ENCODE results near the gene LRIG2.
A peak's percentile ranks its signal among the peaks of the same experiment; 100 is the strongest.

The LRIG2 gene

DNA sequence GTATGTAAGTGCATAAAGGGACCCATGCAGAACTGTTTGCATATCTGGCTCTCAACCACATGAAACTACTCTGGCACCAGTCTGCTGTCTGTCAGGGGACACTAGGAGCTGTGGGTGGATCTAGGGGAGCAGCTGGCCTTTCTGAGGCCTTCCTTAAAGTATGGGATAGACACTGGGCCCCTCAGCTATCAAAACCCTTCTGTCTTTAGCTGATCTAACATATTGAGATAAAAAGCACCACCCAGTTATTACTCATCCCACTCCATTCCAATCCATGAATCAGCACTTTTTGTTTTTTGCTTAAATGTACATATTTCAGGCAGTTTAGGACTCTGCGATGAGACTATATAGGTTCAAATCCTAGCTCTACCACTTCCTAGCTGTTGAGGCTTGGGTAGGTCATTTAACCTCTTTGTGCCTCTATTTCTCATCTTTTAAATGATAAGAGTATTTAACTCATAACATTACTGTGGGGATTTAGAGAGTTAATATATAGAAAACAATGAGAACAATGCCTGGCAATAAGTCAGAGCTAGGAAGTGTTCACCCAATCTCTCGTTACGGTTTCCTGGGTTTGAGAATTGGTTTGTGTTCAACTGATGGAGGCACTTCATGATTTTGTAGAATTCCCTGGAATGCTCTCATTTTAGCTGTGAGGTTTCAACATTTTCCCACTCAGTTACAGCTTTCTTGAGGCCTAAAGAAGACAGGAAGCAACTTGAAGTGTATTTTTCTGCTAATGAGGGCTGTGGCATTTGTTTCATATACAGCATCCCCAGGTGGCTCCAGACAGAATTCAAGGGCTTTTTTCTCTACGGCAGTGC is 68.9 kb downstream of the LRIG2 start:
- Histone ChIP-seq H4K20me1 (ENCODE audit: insufficient read depth, low read length, poor library complexity, severe bottlenecking) (no peaks in the 10 kb centered on the region), H3K4me1 (ENCODE audit: insufficient read depth, low read length, poor library complexity, severe bottlenecking) (peaks cover 29% of the 10 kb centered on the region), H3K4me2 (ENCODE audit: low read depth, low read length, poor library complexity, severe bottlenecking) (no peak overlapping the region), H3K79me2 (ENCODE audit: insufficient read depth, low read length) (no peaks in the 10 kb centered on the region), H3K9me3 (ENCODE audit: insufficient read depth, low read depth, low read length) (no peaks in the 10 kb centered on the region), H2AFZ (ENCODE audit: low read length) (0 out of 2 replicates have a peak overlapping the region, but pooled peaks have one; percentile 41), H3K27me3 (ENCODE audit: insufficient read depth, low read length, poor library complexity, severe bottlenecking) (no peaks in the 10 kb centered on the region), H3K9me2 (replicated peaks; ENCODE audit: low read depth, low read length) (no peaks in the 10 kb centered on the region), H3K9ac (ENCODE audit: low read depth, low read length, poor library complexity, severe bottlenecking) (no peak overlapping the region), H3K36me3 (ENCODE audit: insufficient read depth, low read length) (no peaks in the 10 kb centered on the region), H3K4me3 (ENCODE audit: low read length, poor library complexity, severe bottlenecking) (no peak overlapping the region), H3F3A (ENCODE audit: low read depth) (no peaks in the 10 kb centered on the region)
- TF ChIP-seq, protein P1, sequence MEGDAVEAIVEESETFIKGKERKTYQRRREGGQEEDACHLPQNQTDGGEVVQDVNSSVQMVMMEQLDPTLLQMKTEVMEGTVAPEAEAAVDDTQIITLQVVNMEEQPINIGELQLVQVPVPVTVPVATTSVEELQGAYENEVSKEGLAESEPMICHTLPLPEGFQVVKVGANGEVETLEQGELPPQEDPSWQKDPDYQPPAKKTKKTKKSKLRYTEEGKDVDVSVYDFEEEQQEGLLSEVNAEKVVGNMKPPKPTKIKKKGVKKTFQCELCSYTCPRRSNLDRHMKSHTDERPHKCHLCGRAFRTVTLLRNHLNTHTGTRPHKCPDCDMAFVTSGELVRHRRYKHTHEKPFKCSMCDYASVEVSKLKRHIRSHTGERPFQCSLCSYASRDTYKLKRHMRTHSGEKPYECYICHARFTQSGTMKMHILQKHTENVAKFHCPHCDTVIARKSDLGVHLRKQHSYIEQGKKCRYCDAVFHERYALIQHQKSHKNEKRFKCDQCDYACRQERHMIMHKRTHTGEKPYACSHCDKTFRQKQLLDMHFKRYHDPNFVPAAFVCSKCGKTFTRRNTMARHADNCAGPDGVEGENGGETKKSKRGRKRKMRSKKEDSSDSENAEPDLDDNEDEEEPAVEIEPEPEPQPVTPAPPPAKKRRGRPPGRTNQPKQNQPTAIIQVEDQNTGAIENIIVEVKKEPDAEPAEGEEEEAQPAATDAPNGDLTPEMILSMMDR (conservative IDR thresholded peaks at IDR 0.05; ENCODE audit: low read length): no peak
- TF ChIP-seq EZH2phosphoT487 (IDR thresholded peaks at IDR 0.05; ENCODE audit: borderline replicate concordance): no peak

DNA sequence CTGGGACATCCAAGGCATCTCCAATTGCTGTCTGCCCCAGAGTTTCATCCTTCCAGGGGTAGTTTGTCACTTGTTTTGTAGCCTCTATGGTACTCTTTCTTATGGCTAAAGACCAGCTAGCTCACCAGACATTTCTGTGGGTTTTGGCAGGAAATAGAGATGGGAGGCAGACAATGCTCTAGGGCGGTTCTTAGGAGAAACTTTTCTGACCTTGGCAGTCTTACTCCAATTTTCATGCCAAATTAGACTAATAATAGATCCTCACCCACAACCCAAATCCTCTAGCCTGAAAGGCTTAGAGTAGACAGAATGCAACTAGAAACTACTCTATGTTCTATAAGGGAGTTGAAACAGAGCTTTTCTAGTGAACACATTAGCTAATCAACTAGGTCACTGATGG is 69.8 kb downstream of the LRIG2 start:
- TF ChIP-seq EZH2phosphoT487 (IDR thresholded peaks at IDR 0.05; ENCODE audit: borderline replicate concordance): no peak
- TF ChIP-seq, protein P1 (conservative IDR thresholded peaks at IDR 0.05; ENCODE audit: low read length): no peak
- no peaks in the 10 kb centered on the region for H3K27me3 ChIP-seq (ENCODE audit: insufficient read depth, low read length, poor library complexity, severe bottlenecking)

DNA sequence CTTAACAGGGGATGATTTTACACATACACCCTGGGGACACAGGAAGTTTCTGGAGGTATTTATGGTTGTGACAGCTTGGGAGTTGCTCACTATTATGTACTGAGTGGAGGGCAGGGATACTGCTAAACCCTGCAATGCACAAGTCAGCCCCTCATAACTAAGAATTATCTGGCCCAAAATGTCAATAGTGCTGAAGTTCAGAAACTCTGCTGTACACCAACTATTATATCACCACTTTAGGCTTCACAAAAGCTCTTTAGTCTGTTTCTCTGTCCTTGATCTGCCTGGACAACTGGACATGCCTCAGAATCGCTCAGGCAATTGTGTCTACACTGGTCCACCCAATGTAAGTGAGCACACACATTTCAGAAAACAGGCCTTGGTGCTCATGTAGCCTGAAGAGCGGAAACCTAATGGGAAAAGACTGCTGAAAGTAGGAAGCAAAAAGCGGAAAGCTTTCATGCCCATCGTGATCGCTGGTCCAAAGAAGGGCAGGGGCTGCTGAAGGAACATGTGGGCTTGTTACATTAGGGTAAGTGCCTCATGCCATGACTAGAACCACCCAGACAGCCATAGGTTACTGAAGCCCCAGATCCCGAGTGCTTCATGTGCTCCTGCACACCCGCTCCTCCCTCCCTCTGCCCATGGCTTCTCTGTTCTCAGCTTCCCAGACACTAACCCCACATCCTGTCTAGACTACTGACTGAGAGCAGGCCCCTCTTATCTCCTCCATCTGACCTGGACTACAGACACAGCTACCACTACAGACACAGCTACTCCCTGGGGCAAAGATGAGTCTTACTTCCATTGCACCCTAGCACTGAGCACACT is 73.5 kb downstream of the LRIG2 start:
- Histone ChIP-seq H4K20me1 (ENCODE audit: insufficient read depth, low read length, poor library complexity, severe bottlenecking) (no peaks in the 10 kb centered on the region), H3K27me3 (ENCODE audit: insufficient read depth, low read length, poor library complexity, severe bottlenecking) (no peaks in the 10 kb centered on the region), H2AFZ (ENCODE audit: low read length) (no peak overlapping the region), H3K9me3 (ENCODE audit: insufficient read depth, low read depth, low read length) (no peaks in the 10 kb centered on the region), H3F3A (ENCODE audit: low read depth) (no peaks in the 10 kb centered on the region), H3K9ac (ENCODE audit: low read depth, low read length, poor library complexity, severe bottlenecking) (no peak overlapping the region), H3K4me2 (ENCODE audit: low read depth, low read length, poor library complexity, severe bottlenecking) (peak overlapping the region; percentile 30), H3K4me3 (ENCODE audit: low read length, poor library complexity, severe bottlenecking) (no peak overlapping the region), H3K79me2 (ENCODE audit: insufficient read depth, low read length) (no peaks in the 10 kb centered on the region), H3K9me2 (replicated peaks; ENCODE audit: low read depth, low read length) (no peaks in the 10 kb centered on the region), H3K36me3 (ENCODE audit: insufficient read depth, low read length) (no peaks in the 10 kb centered on the region), H3K4me1 (ENCODE audit: insufficient read depth, low read length, poor library complexity, severe bottlenecking) (peaks cover 37% of the 10 kb centered on the region)
- TF ChIP-seq, protein P1 (conservative IDR thresholded peaks at IDR 0.05; ENCODE audit: low read length): no peak
- TF ChIP-seq EZH2phosphoT487 (IDR thresholded peaks at IDR 0.05; ENCODE audit: borderline replicate concordance): no peak

More for the DNA sequence above, 69.8 kb downstream of the LRIG2 start:
- no peak overlapping the region for H3K9ac ChIP-seq (ENCODE audit: low read depth, low read length, poor library complexity, severe bottlenecking)
- no peaks in the 10 kb centered on the region for H3K79me2 ChIP-seq (ENCODE audit: insufficient read depth, low read length)
- peak overlapping the region; percentile 28 for H3K4me2 ChIP-seq (ENCODE audit: low read depth, low read length, poor library complexity, severe bottlenecking)
- H3K9me2 ChIP-seq (replicated peaks; ENCODE audit: low read depth, low read length): no peaks in the 10 kb centered on the region
- no peak overlapping the region for H3K4me3 ChIP-seq (ENCODE audit: low read length, poor library complexity, severe bottlenecking)
- no peaks in the 10 kb centered on the region for H3K9me3 ChIP-seq (ENCODE audit: insufficient read depth, low read depth, low read length)
- H3F3A ChIP-seq (ENCODE audit: low read depth): no peaks in the 10 kb centered on the region
- H3K4me1 ChIP-seq (ENCODE audit: insufficient read depth, low read length, poor library complexity, severe bottlenecking): peaks cover 37% of the 10 kb centered on the region
- H4K20me1 ChIP-seq (ENCODE audit: insufficient read depth, low read length, poor library complexity, severe bottlenecking): no peaks in the 10 kb centered on the region
- no peaks in the 10 kb centered on the region for H3K36me3 ChIP-seq (ENCODE audit: insufficient read depth, low read length)
- no peak overlapping the region for H2AFZ ChIP-seq (ENCODE audit: low read length)

Data from Loucy (cell line).